HCT116 (cell line): ENCODE data around the gene DNAH7. TPM values are rescaled to one million over a fixed set of nuclear protein-coding genes. Genes with fewer than 3 reads are reported as not detected.

Experiments used
- ATAC-seq: fragments of 200-7000 bp; cut with Tn5 transposase; 2 replicates; pipeline ENCODE4 v1.9.1; 2020; ENCODE audit warnings: mild to moderate bottlenecking, moderate library complexity
- BruUV-seq: library from RNA; stranded (reverse); fragments of 400-500 nt; replicated peaks from 2 replicates; lab custom pipeline; 2021; lab: Mats Ljungman, UMichigan
- CTCF ChIA-PET: fragments of 300-600 bp; sonication (Branson Sonifier 250); formaldehyde crosslinking; loops from one replicate; lab custom pipeline; 2021; ENCODE audit warnings: antibody characterized with exemption; lab: Charles Lee
- POLR2A ChIA-PET: fragments of 300-600, 350-600 bp; sonication (Branson Sonifier 250); formaldehyde crosslinking; loops from one replicate; lab custom pipeline; 2021; ENCODE audit warnings: antibody characterized with exemption; lab: Charles Lee
- RAD21 ChIA-PET, 2 experiments: fragments of 300-600 bp; sonication (Branson Sonifier 250); formaldehyde crosslinking; loops; one replicate each; lab custom pipeline; 2023; ENCODE audit warnings: low total read pairs in 2 of 2; ENCODE audit not compliant: uncharacterized antibody in 2 of 2, unreplicated experiment in 2 of 2, low non-redundant PET in 1 of 2; lab: Charles Lee
- DNase-seq: peaks from one replicate; pipeline ENCODE4 v3.0.0-alpha.2; 2010; ENCODE audit warnings: low read depth, low spot score
- H2AFZ ChIP-seq: fragments of 200-600 bp; shearing (Covaris generic), sonication (generic); 2 replicates; pipeline ENCODE4 v1.6.1; 2017; ENCODE audit warnings: low read depth, mixed run types, mixed read lengths, antibody characterized with exemption, low read length; ENCODE audit not compliant: poor library complexity, severe bottlenecking
- H3K27ac ChIP-seq: 2 replicates; pipeline ENCODE4 v1.5.1; 2012; ENCODE audit warnings: low read depth, low read length
- H3K27me3 ChIP-seq: fragments of 200-600 bp; sonication (generic); 2 replicates; pipeline ENCODE4 v1.6.1; 2016; ENCODE audit warnings: mixed run types, low read length, mixed read lengths; ENCODE audit not compliant: insufficient read depth
- H3K36me3 ChIP-seq, 2 experiments: fragments of 200-500 bp in 1 of 2; fragments of 200-600 bp in 1 of 2; sonication (Bioruptor generic) in 1 of 2; sonication (generic) in 1 of 2; 2 replicates each; pipeline versions ENCODE4 v1.5.1 to v1.6.1; 2014 to 2016; ENCODE audit warnings: low read length in 2 of 2, inconsistent platforms in 1 of 2, mixed read lengths in 1 of 2, mixed run types in 1 of 2; ENCODE audit not compliant: insufficient read depth in 2 of 2, control insufficient read depth in 1 of 2
- H3K4me1 ChIP-seq, 2 experiments: fragments of 200-600 bp in 1 of 2; sonication (generic) in 1 of 2; 2 replicates each; pipeline versions ENCODE4 v1.5.1 to v1.6.1; 2012 to 2017; ENCODE audit warnings: low read length in 2 of 2, inconsistent platforms in 1 of 2, mild to moderate bottlenecking in 1 of 2, mixed read lengths in 1 of 2, mixed run types in 1 of 2, moderate library complexity in 1 of 2; ENCODE audit not compliant: insufficient read depth in 2 of 2, control insufficient read depth in 1 of 2
- H3K4me2 ChIP-seq: fragments of 200-600 bp; sonication (generic); 2 replicates; pipeline ENCODE4 v1.6.1; 2017; ENCODE audit warnings: mixed run types, low read length, mixed read lengths
- H3K4me3 ChIP-seq, 2 experiments: fragments of 200-600 bp in 1 of 2; sonication (generic) in 1 of 2; replicated peaks in 1 of 2; 2 replicates each; pipeline ENCODE4 v1.5.1; 2011 to 2016; ENCODE audit warnings: low read length in 2 of 2, control low read depth in 1 of 2, low read depth in 1 of 2, mild to moderate bottlenecking in 1 of 2, mixed read lengths in 1 of 2, mixed run types in 1 of 2
- H3K79me2 ChIP-seq: fragments of 200-600 bp; sonication (generic); 2 replicates; pipeline ENCODE4 v1.6.1; 2017; ENCODE audit warnings: mild to moderate bottlenecking, mixed run types, low read length, moderate library complexity, mixed read lengths; ENCODE audit not compliant: insufficient read depth
- H3K9ac ChIP-seq: fragments of 200-600 bp; sonication (generic); 2 replicates; pipeline ENCODE4 v1.6.1; 2016; ENCODE audit warnings: low read length, mixed read lengths
- H3K9me2 ChIP-seq: fragments of 200-600 bp; sonication (generic), shearing (Covaris generic); 2 replicates; pipeline ENCODE4 v1.6.1; 2017; ENCODE audit warnings: mixed run types, mild to moderate bottlenecking, moderate library complexity; ENCODE audit not compliant: insufficient read depth
- H3K9me3 ChIP-seq, 2 experiments: fragments of 200-500 bp in 1 of 2; fragments of 200-600 bp in 1 of 2; sonication (Bioruptor generic) in 1 of 2; sonication (generic) in 1 of 2; 2 replicates each; pipeline ENCODE4 v1.6.1; 2014 to 2017; ENCODE audit warnings: low read length in 2 of 2, mixed read lengths in 2 of 2, inconsistent platforms in 1 of 2, low read depth in 1 of 2, mild to moderate bottlenecking in 1 of 2, mixed run types in 1 of 2, moderate library complexity in 1 of 2; ENCODE audit not compliant: control insufficient read depth in 1 of 2, insufficient read depth in 1 of 2
- H4K20me1 ChIP-seq: fragments of 200-600 bp; sonication (generic), shearing (Covaris generic); 2 replicates; pipeline ENCODE4 v1.6.1; 2017; ENCODE audit warnings: mixed run types, mild to moderate bottlenecking, moderate library complexity; ENCODE audit not compliant: insufficient read depth
- CTCF ChIP-seq, 3 experiments: fragments of 200-600 bp in 1 of 3; sonication (generic) in 1 of 3; IDR thresholded peaks in 2 of 3; conservative IDR thresholded peaks in 1 of 3; 2 replicates each; pipeline ENCODE4 v1.5.1; 2012 to 2017; ENCODE audit warnings: low read depth in 2 of 3, low read length in 2 of 3, antibody characterized with exemption in 1 of 3, borderline replicate concordance in 1 of 3, control low read depth in 1 of 3, mild to moderate bottlenecking in 1 of 3, mixed read lengths in 1 of 3, mixed run types in 1 of 3, moderate library complexity in 1 of 3; ENCODE audit not compliant: insufficient read depth in 1 of 3
- EGR1 ChIP-seq: IDR thresholded peaks from 2 replicates; pipeline ENCODE4 v1.6.1; 2012; ENCODE audit warnings: low read depth
- ELF1 ChIP-seq: IDR thresholded peaks from 2 replicates; pipeline ENCODE4 v1.6.1; 2012; ENCODE audit warnings: low read depth, borderline replicate concordance
- EZH2 ChIP-seq: fragments of 200-600 bp; sonication (generic); IDR thresholded peaks from 2 replicates; pipeline ENCODE4 v1.6.1; 2017; ENCODE audit warnings: antibody characterized with exemption, mixed run types
- EZH2phosphoT487 ChIP-seq: fragments of 200-600 bp; IDR thresholded peaks from 2 replicates; pipeline ENCODE4 v1.6.1; 2018; ENCODE audit warnings: antibody characterized with exemption, borderline replicate concordance
- MAX ChIP-seq: IDR thresholded peaks from 2 replicates; pipeline ENCODE4 v1.6.1; 2012
- POLR2A ChIP-seq: IDR thresholded peaks from 2 replicates; pipeline ENCODE4 v1.7.0; 2011; ENCODE audit warnings: borderline replicate concordance; ENCODE audit not compliant: insufficient read depth, insufficient read length; ENCODE audit errors: extremely low read depth
- RAD21 ChIP-seq: IDR thresholded peaks from 2 replicates; pipeline ENCODE4 v1.6.1; 2012; ENCODE audit warnings: low read depth, mild to moderate bottlenecking
- SP1 ChIP-seq: IDR thresholded peaks from 2 replicates; pipeline ENCODE4 v1.6.1; 2012; ENCODE audit warnings: low read depth
- YY1 ChIP-seq: IDR thresholded peaks from 2 replicates; pipeline ENCODE4 v1.6.1; 2011; ENCODE audit warnings: low read length, low read depth, moderate library complexity, mild to moderate bottlenecking; ENCODE audit not compliant: insufficient replicate concordance; ENCODE audit errors: extremely low read depth
- ZNF274 ChIP-seq: fragments of 200-500 bp; sonication (Bioruptor generic); IDR thresholded peaks from 2 replicates; pipeline ENCODE4 v1.6.1; 2014; ENCODE audit warnings: mild to moderate bottlenecking, low read depth, low read length, inconsistent platforms
- intact Hi-C: fragments of 100-400 bp; cut with micrococcal nuclease; formaldehyde crosslinking; loops from 2 replicates; pipeline ENCODE4 v1.10.0; 2022
- total RNA-seq: library from RNA; stranded (reverse); gene quantifications from one replicate; pipeline ENCODE4 v1.2.1, GENCODE V29; 2021; ENCODE audit not compliant: unreplicated experiment

DNAH7 gene
- total RNA-seq, 1 experiment from 2014 or later: not detected

- Histone ChIP-seq H3K4me2 (no peak overlapping the region), H3K27ac (no peak overlapping the region), H2AFZ (no peak overlapping the region), H3K9me2 (no peaks in the 10 kb centered on the region), H3K79me2 (no peaks in the 10 kb centered on the region), H3K36me3 (no peaks in the 10 kb centered on the region), H3K4me1 (no peaks in the 10 kb centered on the region), H4K20me1 (no peaks in the 10 kb centered on the region), H3K9me3 (no peaks in the 10 kb centered on the region), H3K9ac (no peak overlapping the region), H3K4me3 (no peak overlapping the region), H3K27me3 (no peaks in the 10 kb centered on the region)
- TF ChIP-seq RAD21 (no peak), EZH2 (no peak), ELF1 (no peak), POLR2A (no peak), ZNF274 (no peak), MAX (no peak), YY1 (no peak), CTCF (IDR thresholded peaks at IDR 0.05 in 2 of 3, conservative IDR thresholded peaks at IDR 0.05 in 1 of 3; ENCODE audit: borderline replicate concordance in 1 of 3, insufficient read depth in 1 of 3, low read depth in 2 of 3, low read length in 2 of 3) (no peak), SP1 (no peak), EGR1 (no peak), EZH2phosphoT487 (no peak)
- RAD21 ChIA-PET: no interaction called here
- CTCF ChIA-PET: no interaction called here
- ATAC-seq (no peak), DNase-seq (no peak)
- POLR2A ChIA-PET: interaction anchor here (1.1 kb wide), 1 partner anchor 8 kb away, joined by 3 read pairs; no protein-coding TSS in a partner anchor
- no TSS peak for BruUV-seq
- intact Hi-C loops: no loop called here
These were observed 82.9 kb downstream of the DNAH7 start for GRCh38 chr2:195985741-195986140.
